DND-41 (cell line): ENCODE data around the gene SIRT5.

ENCODE experiments used
- EZH2 ChIP-seq: IDR thresholded peaks from 3 replicates; pipeline ENCODE4 v1.6.1; 2012; ENCODE audit warnings: borderline replicate concordance, low read depth, mild to moderate bottlenecking, moderate library complexity, low read length, inconsistent platforms; ENCODE audit not compliant: severe bottlenecking
- TF ChIP-seq, protein P1 (sequence below): IDR thresholded peaks from 2 replicates; pipeline ENCODE4 v1.5.1; 2012; ENCODE audit warnings: borderline replicate concordance, low read length, moderate library complexity, mild to moderate bottlenecking; ENCODE audit not compliant: poor library complexity, severe bottlenecking; ENCODE audit errors: extremely low read depth

DNA sequence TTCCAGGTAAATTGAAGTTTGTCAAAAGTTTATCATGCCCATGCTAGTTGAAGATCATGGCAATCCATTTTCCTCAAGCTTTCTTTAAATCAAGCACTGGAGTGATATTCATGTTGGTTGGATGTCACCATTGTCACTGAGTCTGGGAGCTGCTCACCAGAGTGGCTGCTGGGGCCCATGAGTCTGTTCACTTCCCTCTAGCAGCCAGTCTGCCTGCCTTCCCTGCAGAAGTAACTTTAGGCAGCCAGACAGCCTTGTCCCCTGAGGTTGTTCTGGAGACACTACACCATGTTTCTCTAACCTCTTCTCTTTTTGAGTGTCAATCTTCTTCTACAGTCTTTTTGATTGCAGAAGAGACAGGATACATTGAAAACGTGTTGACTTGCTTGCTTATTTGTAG lies 5.5 kb downstream of the SIRT5 start:
- TF ChIP-seq, protein P1, sequence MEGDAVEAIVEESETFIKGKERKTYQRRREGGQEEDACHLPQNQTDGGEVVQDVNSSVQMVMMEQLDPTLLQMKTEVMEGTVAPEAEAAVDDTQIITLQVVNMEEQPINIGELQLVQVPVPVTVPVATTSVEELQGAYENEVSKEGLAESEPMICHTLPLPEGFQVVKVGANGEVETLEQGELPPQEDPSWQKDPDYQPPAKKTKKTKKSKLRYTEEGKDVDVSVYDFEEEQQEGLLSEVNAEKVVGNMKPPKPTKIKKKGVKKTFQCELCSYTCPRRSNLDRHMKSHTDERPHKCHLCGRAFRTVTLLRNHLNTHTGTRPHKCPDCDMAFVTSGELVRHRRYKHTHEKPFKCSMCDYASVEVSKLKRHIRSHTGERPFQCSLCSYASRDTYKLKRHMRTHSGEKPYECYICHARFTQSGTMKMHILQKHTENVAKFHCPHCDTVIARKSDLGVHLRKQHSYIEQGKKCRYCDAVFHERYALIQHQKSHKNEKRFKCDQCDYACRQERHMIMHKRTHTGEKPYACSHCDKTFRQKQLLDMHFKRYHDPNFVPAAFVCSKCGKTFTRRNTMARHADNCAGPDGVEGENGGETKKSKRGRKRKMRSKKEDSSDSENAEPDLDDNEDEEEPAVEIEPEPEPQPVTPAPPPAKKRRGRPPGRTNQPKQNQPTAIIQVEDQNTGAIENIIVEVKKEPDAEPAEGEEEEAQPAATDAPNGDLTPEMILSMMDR, result no peak
- no peak for TF ChIP-seq EZH2
